Ascending aorta (tissue), 2 donors: ENCODE measurements around the gene FHOD3. TPM values are rescaled to one million over a fixed set of nuclear protein-coding genes. Genes with fewer than 3 reads are reported as not detected.

Source experiments
- DNase-seq, 2 donors: peaks; one replicate each; pipeline ENCODE4 v3.0.0-alpha.2; 2019; ENCODE audit warnings: low spot score in 2 of 2
- H3K27ac ChIP-seq, 2 donors: fragments of 200-600 bp; sonication (generic); one replicate each; pipeline ENCODE4 v1.5.1; 2016 to 2017; ENCODE audit warnings: mild to moderate bottlenecking in 1 of 2
- H3K27me3 ChIP-seq: fragments of 200-600 bp; sonication (generic); one replicate; pipeline ENCODE4 v1.5.1; 2017
- H3K36me3 ChIP-seq, 2 donors: fragments of 200-600 bp; sonication (generic); one replicate each; pipeline ENCODE4 v1.5.1; 2016
- H3K4me1 ChIP-seq, 2 donors: fragments of 200-600 bp; sonication (generic); one replicate each; pipeline ENCODE4 v1.5.1; 2016 to 2017; ENCODE audit warnings: mild to moderate bottlenecking in 1 of 2
- H3K4me3 ChIP-seq, 2 donors: fragments of 200-600 bp; sonication (generic); one replicate each; pipeline ENCODE4 v1.5.1; 2016 to 2017; ENCODE audit warnings: mild to moderate bottlenecking in 1 of 2
- H3K9me3 ChIP-seq, 2 donors: fragments of 200-600 bp; sonication (generic); one replicate each; pipeline ENCODE4 v1.5.1; 2016
- intact Hi-C: fragments of 100-400 bp; cut with DNase I; formaldehyde crosslinking; loops from one replicate; pipeline ENCODE4 v1.15.1; 2023
- total RNA-seq: library from RNA; depleted of rRNA; stranded (reverse); fragments of >200 nt; gene quantifications from one replicate; pipeline ENCODE4 v1.1.0, GENCODE V29; 2016
- TF ChIP-seq, protein P1 (sequence below), 3 experiments: fragments of 200-600 bp in 2 of 3; fragments of 450-650 bp in 1 of 3; sonication (generic) in 2 of 3; IDR thresholded peaks; one replicate each; pipeline ENCODE4 v1.5.1; 2016 to 2019; ENCODE audit warnings: antibody characterized with exemption in 3 of 3, mild to moderate bottlenecking in 1 of 3, moderate library complexity in 1 of 3

Gene FHOD3
- total RNA-seq, 1 donor from 2014 or later, result 12.7 TPM

DNA sequence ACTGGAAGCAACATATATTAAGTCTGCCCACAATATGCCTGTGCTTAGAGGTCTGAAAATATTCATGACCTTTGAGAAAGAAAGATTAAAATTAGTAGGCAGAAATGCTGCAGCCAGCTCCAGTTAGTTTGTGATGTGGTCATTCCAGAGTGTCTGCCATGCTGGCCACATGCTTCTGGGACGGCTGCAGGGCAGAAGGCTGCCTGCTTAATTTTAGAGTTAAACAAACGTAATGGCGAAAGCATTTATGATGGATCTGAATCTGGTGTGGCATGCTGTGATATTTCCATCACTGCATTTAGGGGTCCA, 95.4 kb downstream of the FHOD3 start:
- DNase-seq, result peak in 1 of 2 donors; percentile 66
- Histone ChIP-seq H3K27me3 (no peaks in the 10 kb centered on the region), H3K27ac (peak overlapping the region; percentile 73 to 74), H3K9me3 (peaks cover 0 to 11% of the 10 kb centered on the region in 2 donors), H3K4me3 (no peak overlapping the region), H3K4me1 (peaks cover 0 to 19% of the 10 kb centered on the region in 2 donors), H3K36me3 (no peaks in the 10 kb centered on the region)
- TF ChIP-seq, protein P1, sequence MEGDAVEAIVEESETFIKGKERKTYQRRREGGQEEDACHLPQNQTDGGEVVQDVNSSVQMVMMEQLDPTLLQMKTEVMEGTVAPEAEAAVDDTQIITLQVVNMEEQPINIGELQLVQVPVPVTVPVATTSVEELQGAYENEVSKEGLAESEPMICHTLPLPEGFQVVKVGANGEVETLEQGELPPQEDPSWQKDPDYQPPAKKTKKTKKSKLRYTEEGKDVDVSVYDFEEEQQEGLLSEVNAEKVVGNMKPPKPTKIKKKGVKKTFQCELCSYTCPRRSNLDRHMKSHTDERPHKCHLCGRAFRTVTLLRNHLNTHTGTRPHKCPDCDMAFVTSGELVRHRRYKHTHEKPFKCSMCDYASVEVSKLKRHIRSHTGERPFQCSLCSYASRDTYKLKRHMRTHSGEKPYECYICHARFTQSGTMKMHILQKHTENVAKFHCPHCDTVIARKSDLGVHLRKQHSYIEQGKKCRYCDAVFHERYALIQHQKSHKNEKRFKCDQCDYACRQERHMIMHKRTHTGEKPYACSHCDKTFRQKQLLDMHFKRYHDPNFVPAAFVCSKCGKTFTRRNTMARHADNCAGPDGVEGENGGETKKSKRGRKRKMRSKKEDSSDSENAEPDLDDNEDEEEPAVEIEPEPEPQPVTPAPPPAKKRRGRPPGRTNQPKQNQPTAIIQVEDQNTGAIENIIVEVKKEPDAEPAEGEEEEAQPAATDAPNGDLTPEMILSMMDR (IDR thresholded peaks at IDR 0.05), result no peak
- intact Hi-C loops, result no loop called here

DNA sequence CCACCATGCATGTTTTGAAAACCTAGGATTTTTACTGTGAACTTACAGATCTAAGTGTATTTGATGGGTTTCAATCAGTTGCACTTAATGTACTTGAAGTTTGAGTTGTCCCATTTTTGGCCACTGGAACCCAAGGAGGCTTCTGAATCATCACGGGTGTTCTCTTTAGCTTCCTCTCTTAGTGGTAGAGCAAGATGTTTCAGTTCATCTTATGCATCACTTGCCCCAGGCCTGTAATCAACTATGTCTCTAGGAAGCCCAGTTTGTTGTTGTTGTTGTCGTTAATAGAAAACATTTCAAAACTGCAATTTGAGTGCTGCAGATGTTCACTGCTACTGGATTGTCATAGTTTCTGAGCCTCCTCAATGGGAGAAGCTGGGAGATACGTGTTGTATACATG, 97.0 kb downstream of the FHOD3 start:
- no peaks in the 10 kb centered on the region for H3K27me3 ChIP-seq
- H3K9me3 ChIP-seq, result peaks cover 0 to 11% of the 10 kb centered on the region in 2 donors
- H3K36me3 ChIP-seq, result no peaks in the 10 kb centered on the region
- TF ChIP-seq, protein P1 (IDR thresholded peaks at IDR 0.05), result no peak
- H3K27ac ChIP-seq, result no peak overlapping the region
- DNase-seq, result no peak
- no peak overlapping the region for H3K4me3 ChIP-seq
- intact Hi-C loops, result no loop called here
- H3K4me1 ChIP-seq, result peaks cover 0 to 26% of the 10 kb centered on the region in 2 donors

DNA sequence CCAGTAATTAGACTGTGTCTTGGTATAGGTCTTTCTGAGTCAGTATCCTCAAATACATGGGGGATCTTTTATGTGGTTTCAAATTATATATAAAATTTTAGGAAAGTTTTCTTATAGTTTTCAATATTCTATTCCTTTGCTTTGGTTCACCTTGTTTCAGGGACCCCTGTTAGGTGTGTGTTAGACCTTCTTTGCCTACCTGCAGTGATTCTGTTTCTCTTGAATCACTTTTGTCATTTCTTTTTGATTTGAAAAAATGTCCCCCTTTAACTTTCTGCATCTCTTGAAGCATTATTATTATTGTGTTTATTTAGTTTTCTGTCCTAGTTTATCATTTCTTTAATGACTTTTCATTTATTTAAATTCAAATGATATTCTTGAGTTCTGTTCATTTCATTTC, 98.7 kb downstream of the FHOD3 start:
- no peak for DNase-seq
- H3K27me3 ChIP-seq, result no peaks in the 10 kb centered on the region
- H3K9me3 ChIP-seq, result peaks cover 0 to 11% of the 10 kb centered on the region in 2 donors
- TF ChIP-seq, protein P1 (IDR thresholded peaks at IDR 0.05), result no peak
- no peaks in the 10 kb centered on the region for H3K36me3 ChIP-seq
- H3K27ac ChIP-seq, result no peak overlapping the region
- H3K4me1 ChIP-seq, result peaks cover 0 to 27% of the 10 kb centered on the region in 2 donors
- no peak overlapping the region for H3K4me3 ChIP-seq
- intact Hi-C loops, result no loop called here

DNA sequence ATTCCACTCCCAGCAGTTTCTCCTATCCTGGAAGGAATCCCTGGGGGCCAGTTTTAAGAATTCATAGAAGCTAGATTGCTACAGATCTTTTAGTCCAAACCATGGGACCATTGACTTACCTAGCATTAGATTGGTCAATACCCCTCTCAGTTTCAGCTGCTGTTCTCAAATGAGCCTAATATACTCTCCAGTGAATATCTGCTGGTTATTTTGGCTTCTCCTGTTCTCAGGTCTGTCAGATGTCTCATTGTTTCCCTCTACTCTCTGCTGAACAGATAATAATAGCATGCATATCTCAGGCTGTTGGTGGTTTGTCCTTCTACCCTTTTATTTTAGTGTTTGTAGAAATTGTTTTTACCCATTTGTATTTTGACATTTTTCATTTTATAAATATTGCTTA, 99.5 kb downstream of the FHOD3 start:
- Histone ChIP-seq H3K9me3 (peaks cover 0 to 11% of the 10 kb centered on the region in 2 donors), H3K4me3 (no peak overlapping the region), H3K27me3 (no peaks in the 10 kb centered on the region), H3K36me3 (no peaks in the 10 kb centered on the region), H3K27ac (no peak overlapping the region), H3K4me1 (peaks cover 0 to 23% of the 10 kb centered on the region in 2 donors)
- TF ChIP-seq, protein P1 (IDR thresholded peaks at IDR 0.05), result no peak
- DNase-seq, result peak in 1 of 2 donors; percentile 19
- intact Hi-C loops, result no loop called here

DNA sequence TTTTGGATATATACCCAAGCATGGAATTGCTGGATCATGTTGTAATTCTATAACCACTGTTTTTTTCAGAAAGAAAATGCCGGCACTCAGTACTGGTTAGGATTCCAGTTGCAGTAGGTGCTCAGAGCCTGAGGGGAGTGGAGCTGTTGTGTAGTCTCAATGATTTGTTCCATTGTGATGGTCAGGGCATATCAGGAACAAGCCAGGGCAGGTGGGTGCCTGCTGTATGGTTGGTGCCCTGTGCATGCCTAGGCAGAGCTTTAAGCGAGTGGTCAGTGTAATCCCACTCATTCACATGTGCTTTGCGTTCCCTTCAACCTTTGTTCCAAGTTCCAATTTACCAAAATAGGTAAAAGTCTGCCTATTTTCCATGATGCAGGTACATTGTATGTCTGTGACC, 100.9 kb downstream of the FHOD3 start:
- intact Hi-C loops, result no loop called here
- Histone ChIP-seq H3K4me3 (no peak overlapping the region), H3K4me1 (peaks cover 0 to 19% of the 10 kb centered on the region in 2 donors), H3K36me3 (no peaks in the 10 kb centered on the region), H3K9me3 (peaks cover 0 to 11% of the 10 kb centered on the region in 2 donors), H3K27ac (peak overlapping the region; percentile 2 to 11), H3K27me3 (no peaks in the 10 kb centered on the region)
- DNase-seq, result no peak
- TF ChIP-seq, protein P1 (IDR thresholded peaks at IDR 0.05), result no peak

DNA sequence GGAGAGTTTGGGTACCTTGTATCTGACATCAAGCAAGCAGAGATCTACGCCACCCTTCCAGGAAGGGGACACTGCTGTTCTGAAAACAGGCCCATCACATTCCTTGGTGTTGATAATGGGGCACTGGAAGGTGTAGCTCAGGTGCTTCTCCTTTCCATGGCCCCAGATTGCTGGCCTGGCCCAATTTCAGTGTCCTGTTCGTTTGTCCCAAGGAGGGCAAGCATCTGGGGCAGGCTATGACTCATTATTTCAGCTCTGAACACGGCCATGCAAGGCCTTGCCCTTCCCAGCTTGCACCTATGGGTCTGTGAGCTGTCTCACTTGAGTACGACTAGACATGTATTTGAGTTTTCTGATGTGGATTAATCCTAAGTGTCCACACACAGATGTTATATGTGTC, 101.5 kb downstream of the FHOD3 start:
- no peak for DNase-seq
- H3K4me1 ChIP-seq, result peaks cover 0 to 19% of the 10 kb centered on the region in 2 donors
- H3K4me3 ChIP-seq, result no peak overlapping the region
- H3K27ac ChIP-seq, result peak overlapping the region; percentile 11 to 58
- peaks cover 0 to 11% of the 10 kb centered on the region in 2 donors for H3K9me3 ChIP-seq
- no peaks in the 10 kb centered on the region for H3K36me3 ChIP-seq
- no peaks in the 10 kb centered on the region for H3K27me3 ChIP-seq
- intact Hi-C loops, result no loop called here
- TF ChIP-seq, protein P1 (IDR thresholded peaks at IDR 0.05), result no peak
